MCF 10A (cell line): Measurements from ENCODE around the gene PIGC. TPM values are rescaled to one million over a fixed set of nuclear protein-coding genes. Genes with fewer than 3 reads are reported as not detected.

ENCODE experiments used
- BruUV-seq: library from RNA; stranded (reverse); fragments of 400-500 nt; replicated peaks from 2 replicates; lab custom pipeline; 2021; lab: Mats Ljungman, UMichigan
- CTCF ChIA-PET: fragments of 300-600 bp; sonication (Branson Sonifier 250); formaldehyde crosslinking; extraction: SDS; loops from one replicate; lab custom pipeline; 2021; ENCODE audit warnings: antibody characterized with exemption, inconsistent platforms; lab: Yijun Ruan, JAX
- POLR2A ChIA-PET: fragments of 300-600, 350-650 bp; sonication (Branson Sonifier 250); formaldehyde crosslinking; extraction: SDS; loops from one replicate; lab custom pipeline; 2020; ENCODE audit warnings: antibody characterized with exemption, inconsistent platforms; lab: Yijun Ruan, JAX
- DNase-seq: peaks from one replicate; pipeline ENCODE4 v3.0.0-alpha.2; 2018; ENCODE audit not compliant: unreplicated experiment
- H3K27ac Mint-ChIP-seq: one replicate; pipeline ENCODE4 v1.8.0; 2022; ENCODE audit warnings: mild to moderate bottlenecking, low read depth, mixed read lengths; ENCODE audit not compliant: unreplicated experiment
- H3K27me3 Mint-ChIP-seq: one replicate; pipeline ENCODE4 v1.8.0; 2022; ENCODE audit warnings: mixed read lengths; ENCODE audit not compliant: insufficient read depth, unreplicated experiment
- H3K36me3 Mint-ChIP-seq: one replicate; pipeline ENCODE4 v1.8.0; 2022; ENCODE audit warnings: mild to moderate bottlenecking, moderate library complexity, mixed read lengths; ENCODE audit not compliant: insufficient read depth, unreplicated experiment
- H3K4me1 Mint-ChIP-seq: one replicate; pipeline ENCODE4 v1.8.0; 2022; ENCODE audit warnings: mixed read lengths; ENCODE audit not compliant: insufficient read depth, unreplicated experiment
- H3K4me3 Mint-ChIP-seq: one replicate; pipeline ENCODE4 v1.8.0; 2022; ENCODE audit warnings: mild to moderate bottlenecking, moderate library complexity, mixed read lengths; ENCODE audit not compliant: unreplicated experiment
- H3K9me3 Mint-ChIP-seq: one replicate; pipeline ENCODE4 v1.8.0; 2022; ENCODE audit warnings: mixed read lengths; ENCODE audit not compliant: unreplicated experiment
- intact Hi-C: fragments of 100-400 bp; cut with micrococcal nuclease; formaldehyde crosslinking; loops from 2 replicates; pipeline ENCODE4 v1.14.1; 2022
- total RNA-seq: library from RNA; stranded (reverse); gene quantifications from 2 replicates; pipeline ENCODE4 v1.2.3, GENCODE V29; 2022
- TF ChIP-seq, protein P1 (sequence below): fragments of 200-600 bp; IDR thresholded peaks from one replicate; pipeline ENCODE4 v1.8.0; 2022; ENCODE audit warnings: antibody characterized with exemption, mild to moderate bottlenecking; ENCODE audit not compliant: unreplicated experiment

The PIGC gene
- total RNA-seq, 1 experiment from 2014 or later: 20.2 TPM

- intact Hi-C loops: loop anchor here (5.0 kb wide), 1 partner anchor 788 kb away; no protein-coding TSS in a partner anchor
- TF ChIP-seq, protein P1, sequence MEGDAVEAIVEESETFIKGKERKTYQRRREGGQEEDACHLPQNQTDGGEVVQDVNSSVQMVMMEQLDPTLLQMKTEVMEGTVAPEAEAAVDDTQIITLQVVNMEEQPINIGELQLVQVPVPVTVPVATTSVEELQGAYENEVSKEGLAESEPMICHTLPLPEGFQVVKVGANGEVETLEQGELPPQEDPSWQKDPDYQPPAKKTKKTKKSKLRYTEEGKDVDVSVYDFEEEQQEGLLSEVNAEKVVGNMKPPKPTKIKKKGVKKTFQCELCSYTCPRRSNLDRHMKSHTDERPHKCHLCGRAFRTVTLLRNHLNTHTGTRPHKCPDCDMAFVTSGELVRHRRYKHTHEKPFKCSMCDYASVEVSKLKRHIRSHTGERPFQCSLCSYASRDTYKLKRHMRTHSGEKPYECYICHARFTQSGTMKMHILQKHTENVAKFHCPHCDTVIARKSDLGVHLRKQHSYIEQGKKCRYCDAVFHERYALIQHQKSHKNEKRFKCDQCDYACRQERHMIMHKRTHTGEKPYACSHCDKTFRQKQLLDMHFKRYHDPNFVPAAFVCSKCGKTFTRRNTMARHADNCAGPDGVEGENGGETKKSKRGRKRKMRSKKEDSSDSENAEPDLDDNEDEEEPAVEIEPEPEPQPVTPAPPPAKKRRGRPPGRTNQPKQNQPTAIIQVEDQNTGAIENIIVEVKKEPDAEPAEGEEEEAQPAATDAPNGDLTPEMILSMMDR: no peak
- no peaks in the 10 kb centered on the region for H3K9me3 Mint-ChIP-seq
- DNase-seq: no peak
- H3K36me3 Mint-ChIP-seq: no peaks in the 10 kb centered on the region
- no peaks in the 10 kb centered on the region for H3K27me3 Mint-ChIP-seq
- H3K4me3 Mint-ChIP-seq: no peak within 1 kb of the TSS
- H3K4me1 Mint-ChIP-seq: peaks cover 13% of the 10 kb centered on the region
- ChIA-PET POLR2A (interaction anchor here (0.8 kb wide), 1 partner anchor 25 kb away, joined by 3 read pairs; no protein-coding TSS in a partner anchor), CTCF (interaction anchor here (0.6 to 1.8 kb wide), 9 partner anchors 9 to 620 kb away, joined by 3 to 12 read pairs (median 4); partner anchors contain the start of gene PIGC)
- no TSS peak for BruUV-seq
- no peak within 1 kb of the TSS for H3K27ac Mint-ChIP-seq
Measured at GRCh38 chr1:172420385-172420784, 23.5 kb downstream of the PIGC start, which contains the start of gene C1orf105. Gene C1orf105 (plus strand): TSS chr1:172420685. CDS start chr1:172420886, 201 bp downstream.

DNA sequence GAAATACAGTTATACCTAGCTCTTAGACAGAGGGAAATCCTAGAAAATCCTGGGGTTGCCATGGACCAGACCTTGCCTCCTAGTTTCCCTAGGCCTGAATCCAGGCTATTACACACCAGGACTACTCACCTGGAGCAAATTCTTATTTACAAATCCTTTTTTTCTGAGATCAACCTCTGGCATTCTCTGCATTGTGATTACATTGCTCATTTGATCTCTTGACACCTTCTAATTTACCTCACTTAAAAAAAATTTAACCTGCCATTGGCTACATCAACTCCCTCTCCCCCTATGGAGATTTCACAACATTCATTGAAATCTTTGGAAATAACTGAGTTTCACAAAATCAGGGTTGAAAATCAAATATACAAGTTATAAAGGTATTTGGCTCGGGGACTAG, 26.3 kb downstream of the PIGC start:
- no peaks in the 10 kb centered on the region for H3K9me3 Mint-ChIP-seq

GRCh38 chr1:172416496-172417035, 27.3 kb downstream of the PIGC start:
- TF ChIP-seq, protein P1: no peak
- no peak for DNase-seq
- intact Hi-C loops: no loop called here
- no peaks in the 10 kb centered on the region for H3K36me3 Mint-ChIP-seq
- ChIA-PET CTCF (interaction anchor here (0.5 to 3.2 kb wide), 27 partner anchors 9 to 615 kb away, joined by 3 to 16 read pairs (median 5); partner anchors contain the start of gene PIGC), POLR2A (interaction anchor here (0.5 to 0.8 kb wide), 5 partner anchors 10 to 410 kb away, joined by 3 to 4 read pairs (median 3); no protein-coding TSS in a partner anchor)
- no TSS peak for BruUV-seq
- peaks cover 7% of the 10 kb centered on the region for H3K4me1 Mint-ChIP-seq
- H3K4me3 Mint-ChIP-seq: no peak overlapping the region
- no peaks in the 10 kb centered on the region for H3K27me3 Mint-ChIP-seq
- H3K27ac Mint-ChIP-seq: no peak overlapping the region
- no peaks in the 10 kb centered on the region for H3K9me3 Mint-ChIP-seq

More for the DNA sequence above, 26.3 kb downstream of the PIGC start:
- H3K27me3 Mint-ChIP-seq: no peaks in the 10 kb centered on the region
- peak; percentile 30 for DNase-seq
- H3K4me3 Mint-ChIP-seq: no peak overlapping the region
- ChIA-PET POLR2A (interaction anchor here (1.0 to 1.3 kb wide), 3 partner anchors 10 to 25 kb away, joined by 3 read pairs; no protein-coding TSS in a partner anchor), CTCF (interaction anchor here (0.5 to 3.2 kb wide), 19 partner anchors 9 to 616 kb away, joined by 3 to 16 read pairs (median 4); no protein-coding TSS in a partner anchor)
- peaks cover 7% of the 10 kb centered on the region for H3K4me1 Mint-ChIP-seq
- intact Hi-C loops: no loop called here
- TF ChIP-seq, protein P1: no peak
- no peaks in the 10 kb centered on the region for H3K36me3 Mint-ChIP-seq
- H3K27ac Mint-ChIP-seq: no peak overlapping the region
- no TSS peak for BruUV-seq

DNA sequence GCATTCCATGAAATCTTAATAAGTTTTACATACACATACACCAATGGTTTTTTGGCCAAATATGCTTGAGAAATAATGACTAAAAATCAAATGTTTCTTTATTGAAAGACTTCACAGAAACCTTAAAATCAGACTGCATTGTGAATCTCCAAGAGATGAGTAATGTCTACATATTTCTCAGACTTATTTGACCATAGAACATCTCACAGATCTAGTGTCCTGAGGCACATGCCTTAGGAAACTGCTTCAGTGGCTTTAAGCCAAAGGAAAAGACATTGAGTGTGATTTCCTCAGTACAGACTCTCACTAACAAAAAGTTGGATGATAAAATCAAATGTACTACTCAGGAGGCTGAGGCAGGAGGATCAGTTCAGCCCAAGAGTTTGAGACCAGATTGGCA, 29.5 kb downstream of the PIGC start:
- H3K36me3 Mint-ChIP-seq: no peaks in the 10 kb centered on the region
- H3K27ac Mint-ChIP-seq: peak overlapping the region; percentile 17
- CTCF ChIA-PET: interaction anchor here (0.9 to 2.3 kb wide), 3 partner anchors 11 to 324 kb away, joined by 3 to 6 read pairs (median 4); no protein-coding TSS in a partner anchor
- intact Hi-C loops: no loop called here
- TF ChIP-seq, protein P1: no peak
- POLR2A ChIA-PET: interaction anchor here (0.8 kb wide), 1 partner anchor 28 kb away, joined by 3 read pairs; no protein-coding TSS in a partner anchor
- BruUV-seq: no TSS peak
- H3K9me3 Mint-ChIP-seq: no peaks in the 10 kb centered on the region
- H3K27me3 Mint-ChIP-seq: no peaks in the 10 kb centered on the region
- H3K4me3 Mint-ChIP-seq: no peak overlapping the region
- H3K4me1 Mint-ChIP-seq: peaks cover 7% of the 10 kb centered on the region
- DNase-seq: peak; percentile 49
